HCT116 (cell line): ENCODE data around the gene CAMKMT. TPM values are rescaled to one million over a fixed set of nuclear protein-coding genes. Genes with fewer than 3 reads are reported as not detected.

Experiments
- ATAC-seq: fragments of 200-7000 bp; cut with Tn5 transposase; 2 replicates; pipeline ENCODE4 v1.9.1; 2020; ENCODE audit warnings: mild to moderate bottlenecking, moderate library complexity
- BruUV-seq: library from RNA; stranded (reverse); fragments of 400-500 nt; replicated peaks from 2 replicates; lab custom pipeline; 2021; lab: Mats Ljungman, UMichigan
- CTCF ChIA-PET: fragments of 300-600 bp; sonication (Branson Sonifier 250); formaldehyde crosslinking; loops from one replicate; lab custom pipeline; 2021; ENCODE audit warnings: antibody characterized with exemption; lab: Charles Lee
- POLR2A ChIA-PET: fragments of 300-600, 350-600 bp; sonication (Branson Sonifier 250); formaldehyde crosslinking; loops from one replicate; lab custom pipeline; 2021; ENCODE audit warnings: antibody characterized with exemption; lab: Charles Lee
- RAD21 ChIA-PET, 2 experiments: fragments of 300-600 bp; sonication (Branson Sonifier 250); formaldehyde crosslinking; loops; one replicate each; lab custom pipeline; 2023; ENCODE audit warnings: low total read pairs in 2 of 2; ENCODE audit not compliant: uncharacterized antibody in 2 of 2, unreplicated experiment in 2 of 2, low non-redundant PET in 1 of 2; lab: Charles Lee
- DNase-seq: peaks from one replicate; pipeline ENCODE4 v3.0.0-alpha.2; 2010; ENCODE audit warnings: low read depth, low spot score
- H2AFZ ChIP-seq: fragments of 200-600 bp; shearing (Covaris generic), sonication (generic); 2 replicates; pipeline ENCODE4 v1.6.1; 2017; ENCODE audit warnings: low read depth, mixed run types, mixed read lengths, antibody characterized with exemption, low read length; ENCODE audit not compliant: poor library complexity, severe bottlenecking
- H3K27ac ChIP-seq: 2 replicates; pipeline ENCODE4 v1.5.1; 2012; ENCODE audit warnings: low read depth, low read length
- H3K27me3 ChIP-seq: fragments of 200-600 bp; sonication (generic); 2 replicates; pipeline ENCODE4 v1.6.1; 2016; ENCODE audit warnings: mixed run types, low read length, mixed read lengths; ENCODE audit not compliant: insufficient read depth
- H3K36me3 ChIP-seq, 2 experiments: fragments of 200-500 bp in 1 of 2; fragments of 200-600 bp in 1 of 2; sonication (Bioruptor generic) in 1 of 2; sonication (generic) in 1 of 2; 2 replicates each; pipeline versions ENCODE4 v1.5.1 to v1.6.1; 2014 to 2016; ENCODE audit warnings: low read length in 2 of 2, inconsistent platforms in 1 of 2, mixed read lengths in 1 of 2, mixed run types in 1 of 2; ENCODE audit not compliant: insufficient read depth in 2 of 2, control insufficient read depth in 1 of 2
- H3K4me1 ChIP-seq, 2 experiments: fragments of 200-600 bp in 1 of 2; sonication (generic) in 1 of 2; 2 replicates each; pipeline versions ENCODE4 v1.5.1 to v1.6.1; 2012 to 2017; ENCODE audit warnings: low read length in 2 of 2, inconsistent platforms in 1 of 2, mild to moderate bottlenecking in 1 of 2, mixed read lengths in 1 of 2, mixed run types in 1 of 2, moderate library complexity in 1 of 2; ENCODE audit not compliant: insufficient read depth in 2 of 2, control insufficient read depth in 1 of 2
- H3K4me2 ChIP-seq: fragments of 200-600 bp; sonication (generic); 2 replicates; pipeline ENCODE4 v1.6.1; 2017; ENCODE audit warnings: mixed run types, low read length, mixed read lengths
- H3K4me3 ChIP-seq, 2 experiments: fragments of 200-600 bp in 1 of 2; sonication (generic) in 1 of 2; replicated peaks in 1 of 2; 2 replicates each; pipeline ENCODE4 v1.5.1; 2011 to 2016; ENCODE audit warnings: low read length in 2 of 2, control low read depth in 1 of 2, low read depth in 1 of 2, mild to moderate bottlenecking in 1 of 2, mixed read lengths in 1 of 2, mixed run types in 1 of 2
- H3K79me2 ChIP-seq: fragments of 200-600 bp; sonication (generic); 2 replicates; pipeline ENCODE4 v1.6.1; 2017; ENCODE audit warnings: mild to moderate bottlenecking, mixed run types, low read length, moderate library complexity, mixed read lengths; ENCODE audit not compliant: insufficient read depth
- H3K9ac ChIP-seq: fragments of 200-600 bp; sonication (generic); 2 replicates; pipeline ENCODE4 v1.6.1; 2016; ENCODE audit warnings: low read length, mixed read lengths
- H3K9me2 ChIP-seq: fragments of 200-600 bp; sonication (generic), shearing (Covaris generic); 2 replicates; pipeline ENCODE4 v1.6.1; 2017; ENCODE audit warnings: mixed run types, mild to moderate bottlenecking, moderate library complexity; ENCODE audit not compliant: insufficient read depth
- H3K9me3 ChIP-seq, 2 experiments: fragments of 200-500 bp in 1 of 2; fragments of 200-600 bp in 1 of 2; sonication (Bioruptor generic) in 1 of 2; sonication (generic) in 1 of 2; 2 replicates each; pipeline ENCODE4 v1.6.1; 2014 to 2017; ENCODE audit warnings: low read length in 2 of 2, mixed read lengths in 2 of 2, inconsistent platforms in 1 of 2, low read depth in 1 of 2, mild to moderate bottlenecking in 1 of 2, mixed run types in 1 of 2, moderate library complexity in 1 of 2; ENCODE audit not compliant: control insufficient read depth in 1 of 2, insufficient read depth in 1 of 2
- H4K20me1 ChIP-seq: fragments of 200-600 bp; sonication (generic), shearing (Covaris generic); 2 replicates; pipeline ENCODE4 v1.6.1; 2017; ENCODE audit warnings: mixed run types, mild to moderate bottlenecking, moderate library complexity; ENCODE audit not compliant: insufficient read depth
- ATF3 ChIP-seq: IDR thresholded peaks from 2 replicates; pipeline ENCODE4 v1.6.1; 2012
- CBX3 ChIP-seq: IDR thresholded peaks from 2 replicates; pipeline ENCODE4 v1.6.1; 2012; ENCODE audit warnings: low read depth
- CEBPB ChIP-seq: IDR thresholded peaks from 2 replicates; pipeline ENCODE4 v1.6.1; 2012; ENCODE audit warnings: low read depth
- EGR1 ChIP-seq: IDR thresholded peaks from 2 replicates; pipeline ENCODE4 v1.6.1; 2012; ENCODE audit warnings: low read depth
- ELF1 ChIP-seq: IDR thresholded peaks from 2 replicates; pipeline ENCODE4 v1.6.1; 2012; ENCODE audit warnings: low read depth, borderline replicate concordance
- EZH2 ChIP-seq: fragments of 200-600 bp; sonication (generic); IDR thresholded peaks from 2 replicates; pipeline ENCODE4 v1.6.1; 2017; ENCODE audit warnings: antibody characterized with exemption, mixed run types
- JUND ChIP-seq: IDR thresholded peaks from 2 replicates; pipeline ENCODE4 v1.6.1; 2012
- POLR2A ChIP-seq: IDR thresholded peaks from 2 replicates; pipeline ENCODE4 v1.7.0; 2011; ENCODE audit warnings: borderline replicate concordance; ENCODE audit not compliant: insufficient read depth, insufficient read length; ENCODE audit errors: extremely low read depth
- POLR2AphosphoS5 ChIP-seq: IDR thresholded peaks from 2 replicates; pipeline ENCODE4 v1.6.1; 2011; ENCODE audit warnings: mild to moderate bottlenecking, low read depth, low read length, moderate library complexity
- RAD21 ChIP-seq: IDR thresholded peaks from 2 replicates; pipeline ENCODE4 v1.6.1; 2012; ENCODE audit warnings: low read depth, mild to moderate bottlenecking
- SIN3A ChIP-seq: IDR thresholded peaks from 2 replicates; pipeline ENCODE4 v1.6.1; 2012; ENCODE audit warnings: low read depth
- SP1 ChIP-seq: IDR thresholded peaks from 2 replicates; pipeline ENCODE4 v1.6.1; 2012; ENCODE audit warnings: low read depth
- SRF ChIP-seq: IDR thresholded peaks from 2 replicates; pipeline ENCODE4 v1.6.1; 2012; ENCODE audit warnings: low read depth
- TCF7L2 ChIP-seq: IDR thresholded peaks from 2 replicates; pipeline ENCODE4 v1.7.0; 2011; ENCODE audit warnings: borderline replicate concordance, inconsistent platforms; ENCODE audit not compliant: insufficient read depth, insufficient read length; ENCODE audit errors: extremely low read depth
- YY1 ChIP-seq: IDR thresholded peaks from 2 replicates; pipeline ENCODE4 v1.6.1; 2011; ENCODE audit warnings: low read length, low read depth, moderate library complexity, mild to moderate bottlenecking; ENCODE audit not compliant: insufficient replicate concordance; ENCODE audit errors: extremely low read depth
- ZFX ChIP-seq: fragments of 450-650 bp; IDR thresholded peaks from 2 replicates; pipeline ENCODE4 v1.6.1; 2017
- ZNF274 ChIP-seq: fragments of 200-500 bp; sonication (Bioruptor generic); IDR thresholded peaks from 2 replicates; pipeline ENCODE4 v1.6.1; 2014; ENCODE audit warnings: mild to moderate bottlenecking, low read depth, low read length, inconsistent platforms
- intact Hi-C: fragments of 100-400 bp; cut with micrococcal nuclease; formaldehyde crosslinking; loops from 2 replicates; pipeline ENCODE4 v1.10.0; 2022
- total RNA-seq: library from RNA; stranded (reverse); gene quantifications from one replicate; pipeline ENCODE4 v1.2.1, GENCODE V29; 2021; ENCODE audit not compliant: unreplicated experiment
- TF ChIP-seq, protein P1 (sequence below): IDR thresholded peaks from 2 replicates; pipeline ENCODE4 v1.6.1; 2012; ENCODE audit warnings: low read depth

The CAMKMT gene
- total RNA-seq, 1 experiment from 2014 or later, result 10.6 TPM

GRCh38 chr2:44348400-44348799 lies 13.3 kb upstream of the CAMKMT start:
- ATAC-seq (no peak), DNase-seq (no peak)
- ChIA-PET CTCF (no interaction called here), RAD21 (no interaction called here), POLR2A (interaction anchor here (2.4 kb wide), 1 partner anchor 13 kb away, joined by 12 read pairs; the partner anchor contains the start of genes CAMKMT and PREPL)
- Histone ChIP-seq H3K27ac (no peak overlapping the region), H3K9me2 (no peaks in the 10 kb centered on the region), H3K9me3 (no peaks in the 10 kb centered on the region), H3K79me2 (peaks cover 4% of the 10 kb centered on the region; the same call in 1 of the 2 replicates), H3K27me3 (no peaks in the 10 kb centered on the region), H3K9ac (no peak overlapping the region), H2AFZ (no peak overlapping the region), H3K36me3 (peaks cover 0 to 5% of the 10 kb centered on the region in 2 experiments; a peak in 2 of 4 replicates), H3K4me1 (no peaks in the 10 kb centered on the region), H3K4me2 (no peak overlapping the region), H4K20me1 (no peaks in the 10 kb centered on the region), H3K4me3 (no peak overlapping the region)
- no TSS peak for BruUV-seq
- no peak for TF ChIP-seq CEBPB
- TF ChIP-seq CBX3, result no peak
- TF ChIP-seq SIN3A, result no peak
- no peak for TF ChIP-seq ATF3
- TF ChIP-seq TCF7L2, result no peak
- no peak for TF ChIP-seq SP1
- TF ChIP-seq ZFX, result no peak
- no peak for TF ChIP-seq YY1
- no peak for TF ChIP-seq POLR2A
- no peak for TF ChIP-seq SRF
- TF ChIP-seq JUND, result no peak
- intact Hi-C loops, result no loop called here

DNA sequence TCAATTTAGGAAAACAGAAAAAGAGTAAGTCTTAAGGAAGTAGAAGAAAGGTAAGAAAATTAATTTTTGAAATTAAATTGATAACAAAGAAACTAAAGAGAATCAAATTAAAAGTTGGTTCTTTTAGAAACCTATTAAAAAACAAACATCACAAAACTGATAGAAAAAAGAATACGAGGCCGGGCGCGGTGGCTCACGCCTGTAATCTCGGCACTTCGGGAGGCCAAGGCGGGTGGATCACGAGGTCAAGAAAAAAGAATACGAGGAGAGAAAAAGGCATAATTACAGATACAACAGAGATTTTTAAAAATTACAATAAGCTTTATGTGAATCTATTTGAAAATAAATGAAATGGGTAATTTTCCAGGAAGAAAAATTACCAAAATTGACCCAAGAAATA lies 12.2 kb upstream of the CAMKMT start:
- POLR2A ChIA-PET, result interaction anchor here (1.0 kb wide), 1 partner anchor 12 kb away, joined by 3 read pairs; the partner anchor contains the start of gene PREPL
- no peaks in the 10 kb centered on the region for H4K20me1 ChIP-seq
- no peak overlapping the region for H3K4me2 ChIP-seq
- ATAC-seq, result no peak
- H3K79me2 ChIP-seq, result peaks cover 9% of the 10 kb centered on the region; the same call in 1 of the 2 replicates
- CTCF ChIA-PET, result no interaction called here
- BruUV-seq, result no TSS peak
- H2AFZ ChIP-seq, result no peak overlapping the region
- RAD21 ChIA-PET, result no interaction called here
- DNase-seq, result no peak
- intact Hi-C loops, result no loop called here
- H3K27ac ChIP-seq, result no peak overlapping the region
- no peaks in the 10 kb centered on the region for H3K4me1 ChIP-seq
- H3K36me3 ChIP-seq, result peaks cover 0 to 3% of the 10 kb centered on the region in 2 experiments; a peak in 1 of 4 replicates
- no peaks in the 10 kb centered on the region for H3K9me3 ChIP-seq
- no peak overlapping the region for H3K4me3 ChIP-seq
- no peaks in the 10 kb centered on the region for H3K27me3 ChIP-seq
- no peaks in the 10 kb centered on the region for H3K9me2 ChIP-seq
- H3K9ac ChIP-seq, result no peak overlapping the region
- TF ChIP-seq SP1, result no peak
- TF ChIP-seq YY1, result no peak
- no peak for TF ChIP-seq CEBPB
- no peak for TF ChIP-seq EZH2
- TF ChIP-seq JUND, result no peak
- no peak for TF ChIP-seq RAD21
- TF ChIP-seq, protein P1, sequence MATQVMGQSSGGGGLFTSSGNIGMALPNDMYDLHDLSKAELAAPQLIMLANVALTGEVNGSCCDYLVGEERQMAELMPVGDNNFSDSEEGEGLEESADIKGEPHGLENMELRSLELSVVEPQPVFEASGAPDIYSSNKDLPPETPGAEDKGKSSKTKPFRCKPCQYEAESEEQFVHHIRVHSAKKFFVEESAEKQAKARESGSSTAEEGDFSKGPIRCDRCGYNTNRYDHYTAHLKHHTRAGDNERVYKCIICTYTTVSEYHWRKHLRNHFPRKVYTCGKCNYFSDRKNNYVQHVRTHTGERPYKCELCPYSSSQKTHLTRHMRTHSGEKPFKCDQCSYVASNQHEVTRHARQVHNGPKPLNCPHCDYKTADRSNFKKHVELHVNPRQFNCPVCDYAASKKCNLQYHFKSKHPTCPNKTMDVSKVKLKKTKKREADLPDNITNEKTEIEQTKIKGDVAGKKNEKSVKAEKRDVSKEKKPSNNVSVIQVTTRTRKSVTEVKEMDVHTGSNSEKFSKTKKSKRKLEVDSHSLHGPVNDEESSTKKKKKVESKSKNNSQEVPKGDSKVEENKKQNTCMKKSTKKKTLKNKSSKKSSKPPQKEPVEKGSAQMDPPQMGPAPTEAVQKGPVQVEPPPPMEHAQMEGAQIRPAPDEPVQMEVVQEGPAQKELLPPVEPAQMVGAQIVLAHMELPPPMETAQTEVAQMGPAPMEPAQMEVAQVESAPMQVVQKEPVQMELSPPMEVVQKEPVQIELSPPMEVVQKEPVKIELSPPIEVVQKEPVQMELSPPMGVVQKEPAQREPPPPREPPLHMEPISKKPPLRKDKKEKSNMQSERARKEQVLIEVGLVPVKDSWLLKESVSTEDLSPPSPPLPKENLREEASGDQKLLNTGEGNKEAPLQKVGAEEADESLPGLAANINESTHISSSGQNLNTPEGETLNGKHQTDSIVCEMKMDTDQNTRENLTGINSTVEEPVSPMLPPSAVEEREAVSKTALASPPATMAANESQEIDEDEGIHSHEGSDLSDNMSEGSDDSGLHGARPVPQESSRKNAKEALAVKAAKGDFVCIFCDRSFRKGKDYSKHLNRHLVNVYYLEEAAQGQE, result no peak
- no peak for TF ChIP-seq POLR2AphosphoS5
- TF ChIP-seq EGR1, result no peak
- no peak for TF ChIP-seq POLR2A
- TF ChIP-seq ELF1, result no peak
- TF ChIP-seq ZNF274, result no peak
- TF ChIP-seq TCF7L2, result no peak
- TF ChIP-seq ATF3, result no peak
- no peak for TF ChIP-seq CBX3
